Measurements from ENCODE around the gene BCL2L11.

BCL2L11 gene

DNA sequence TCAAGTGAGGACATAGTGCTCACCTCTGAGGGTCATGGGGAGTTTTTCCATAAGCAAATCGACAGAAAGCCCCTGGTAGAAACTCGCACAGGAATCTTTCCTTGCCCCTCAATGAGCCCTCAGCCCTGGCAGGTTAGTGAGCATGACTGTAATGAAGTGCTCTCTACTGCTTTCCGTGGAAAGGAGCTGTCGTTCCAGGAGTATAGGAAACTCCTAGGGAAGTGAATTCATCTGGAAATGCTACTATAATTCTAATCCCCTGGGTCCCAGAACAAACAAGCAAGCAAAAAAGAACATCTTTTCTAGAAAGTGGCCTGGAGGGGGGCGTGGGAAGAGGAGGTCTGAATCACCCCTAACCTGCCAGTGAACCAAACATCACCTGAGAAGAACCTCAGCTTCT lies 18.1 kb downstream of the BCL2L11 start:
- DNase-seq (ENCODE audit: low read depth, low spot score) = no peak
- no peak overlapping the region for H3K4me3 ChIP-seq (ENCODE audit: low read length)

DNA sequence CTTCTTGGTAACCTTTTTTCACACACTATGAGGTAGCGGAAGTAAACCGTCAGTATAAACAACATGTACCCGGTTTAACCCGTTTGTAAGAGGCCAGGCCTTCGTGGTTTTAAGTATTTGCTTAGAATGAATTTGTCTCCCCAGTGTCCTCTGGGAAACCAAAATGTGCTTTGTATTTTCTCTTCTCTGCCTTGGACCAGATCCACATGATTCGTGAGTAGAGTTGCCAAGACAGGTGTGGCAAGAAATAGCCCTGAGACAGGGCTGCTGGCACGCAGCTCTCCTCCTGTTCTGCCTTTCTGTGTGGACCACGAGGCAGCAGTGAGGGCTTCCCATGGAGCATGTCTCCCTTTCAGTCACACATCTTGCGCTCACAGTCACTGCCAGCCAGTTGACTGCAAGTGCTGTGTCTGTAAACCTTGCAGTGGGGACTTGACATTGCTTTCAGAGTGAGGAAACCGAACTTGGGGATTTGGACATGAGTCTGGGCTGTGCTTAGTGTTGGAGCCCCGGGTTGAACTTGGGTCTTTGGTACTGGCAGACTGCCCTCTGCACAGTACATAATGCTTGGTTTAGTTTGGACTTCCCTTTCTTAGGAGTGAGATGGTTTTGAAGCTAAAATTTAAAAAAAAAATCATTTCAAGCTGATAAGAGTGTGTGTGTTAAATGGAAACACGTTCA lies 19.1 kb downstream of the BCL2L11 start:
- H3K4me3 ChIP-seq (ENCODE audit: low read length) = no peak overlapping the region
- DNase-seq (ENCODE audit: low read depth, low spot score) = no peak

DNA sequence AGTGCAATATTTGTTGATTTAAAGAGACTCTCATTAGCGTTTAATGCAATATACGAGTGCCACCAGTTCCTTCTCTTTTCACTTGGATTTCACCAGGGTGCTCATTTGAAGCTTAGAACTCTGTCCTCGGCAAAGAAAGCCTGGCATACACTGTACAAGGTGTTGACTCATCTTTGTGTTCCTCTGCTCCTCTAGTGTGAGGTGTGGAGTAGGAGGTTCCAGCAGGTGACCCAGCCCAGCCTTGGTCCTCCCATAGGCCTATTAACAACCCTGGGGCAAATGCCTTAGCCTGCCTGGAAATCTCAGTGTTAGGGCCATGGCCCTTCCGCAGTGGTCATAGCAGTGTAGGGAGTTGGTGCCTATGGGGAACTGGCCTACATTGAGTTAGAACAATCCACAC lies 20.1 kb downstream of the BCL2L11 start:
- no peak for DNase-seq (ENCODE audit: low read depth, low spot score)
- no peak overlapping the region for H3K4me3 ChIP-seq (ENCODE audit: low read length)

DNA sequence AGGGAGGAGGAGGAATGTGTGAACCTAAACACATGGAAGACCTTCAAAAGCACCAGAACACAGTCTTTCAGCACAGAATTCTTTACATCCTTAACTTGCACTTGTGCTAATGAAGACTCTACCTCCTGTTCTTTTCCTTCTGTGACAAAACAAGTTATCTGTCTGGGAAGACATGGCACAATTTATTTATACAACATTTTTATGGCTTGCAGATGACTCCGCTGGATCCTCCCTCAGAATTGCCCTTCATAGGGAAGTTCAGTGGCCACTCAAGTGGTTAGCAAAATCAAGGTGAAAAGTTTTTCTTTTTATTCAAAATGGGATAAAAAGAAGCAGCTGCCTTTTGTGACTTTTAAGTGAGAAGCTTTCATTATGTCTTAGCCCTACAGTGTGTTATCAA lies 21.4 kb downstream of the BCL2L11 start:
- no peak overlapping the region for H3K4me3 ChIP-seq (ENCODE audit: low read length)
- no peak for DNase-seq (ENCODE audit: low read depth, low spot score)

DNA sequence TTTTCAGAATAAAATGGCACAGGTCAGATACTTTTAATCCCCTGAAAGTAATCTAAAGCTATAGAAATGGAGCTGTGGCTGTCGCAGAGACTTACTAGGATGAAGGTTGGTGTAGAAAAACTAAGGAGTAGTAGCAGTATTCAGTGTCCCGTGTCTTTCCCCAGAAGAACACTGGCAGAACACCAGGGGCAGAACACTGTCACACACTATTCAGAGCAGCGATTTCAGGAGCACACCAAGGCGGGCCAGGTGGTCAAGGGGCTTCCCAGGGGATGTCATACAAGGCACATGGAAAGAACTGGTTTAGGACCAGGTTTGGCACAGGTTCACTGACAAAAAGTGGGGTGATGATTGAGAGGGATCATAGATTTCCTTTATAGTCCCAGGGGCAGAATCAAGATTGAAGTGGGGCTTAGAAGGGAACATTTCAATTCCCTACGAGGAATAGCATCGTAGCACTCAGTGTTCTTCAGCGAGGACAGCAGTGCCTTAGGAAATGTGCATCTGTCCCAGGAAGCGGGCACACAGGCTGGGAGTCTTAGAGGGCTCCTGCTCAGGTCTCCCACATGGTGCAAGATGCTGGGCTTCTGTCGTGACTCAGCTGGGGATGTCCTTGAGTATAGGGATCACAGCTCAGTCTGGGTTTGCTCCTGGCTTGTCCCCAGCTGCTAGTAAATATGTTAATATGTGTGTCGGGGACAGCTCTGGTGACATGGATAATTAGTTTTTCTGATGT lies 22.6 kb downstream of the BCL2L11 start:
- no peak for DNase-seq (ENCODE audit: low read depth, low spot score)
- no peak overlapping the region for H3K4me3 ChIP-seq (ENCODE audit: low read length)

DNA sequence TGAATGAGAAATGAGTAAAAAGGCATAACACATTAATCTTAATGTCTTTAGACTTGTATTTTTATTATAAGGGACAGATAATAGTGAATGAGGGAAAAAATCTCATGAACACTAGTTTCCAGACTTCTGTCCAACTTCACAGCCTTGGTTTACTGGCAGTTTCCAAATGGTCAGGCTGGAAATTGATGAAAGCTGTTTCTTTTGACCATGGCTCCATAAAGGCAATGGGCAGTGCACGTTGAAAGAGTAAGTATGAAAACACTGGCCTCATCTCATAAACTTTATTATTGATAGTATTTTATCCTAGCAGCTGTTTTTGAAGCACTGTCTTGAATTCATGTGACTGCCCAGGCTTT lies 23.1 kb downstream of the BCL2L11 start:
- H3K4me3 ChIP-seq (ENCODE audit: low read length) = no peak overlapping the region
- DNase-seq (ENCODE audit: low read depth, low spot score) = no peak

DNA sequence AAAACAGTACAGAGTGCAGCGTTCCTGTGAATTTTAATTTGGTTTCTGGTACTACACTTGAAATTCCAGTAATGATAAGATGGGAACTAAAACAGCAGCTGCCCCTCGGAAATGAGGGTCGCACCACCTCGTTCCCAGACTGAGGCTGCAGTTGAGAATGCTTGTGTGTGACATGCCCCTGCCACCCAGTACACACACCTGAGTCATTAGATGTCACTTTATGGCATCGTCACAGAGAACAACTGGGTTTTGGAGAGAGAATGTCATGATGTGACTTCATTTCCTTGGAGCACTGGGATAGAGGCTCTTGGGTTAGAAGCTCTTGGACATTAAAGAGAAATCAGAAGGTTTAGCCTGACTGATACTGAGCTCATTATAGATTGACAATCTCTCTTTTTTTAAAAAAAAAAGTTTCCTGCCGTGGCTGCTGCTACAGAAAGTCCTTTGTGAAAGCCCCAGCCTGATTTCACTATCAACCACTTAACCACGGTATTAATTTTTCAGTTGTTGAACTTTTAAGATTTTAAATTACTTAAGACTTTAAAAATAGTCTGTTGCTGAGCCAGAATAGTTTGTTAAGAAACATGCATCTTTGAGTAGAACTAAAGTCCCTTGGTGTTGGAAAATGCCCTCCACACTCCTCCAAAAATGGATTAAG lies 24.5 kb downstream of the BCL2L11 start:
- H3K4me3 ChIP-seq (ENCODE audit: low read length) = no peak overlapping the region
- no peak for DNase-seq (ENCODE audit: low read depth, low spot score)

DNA sequence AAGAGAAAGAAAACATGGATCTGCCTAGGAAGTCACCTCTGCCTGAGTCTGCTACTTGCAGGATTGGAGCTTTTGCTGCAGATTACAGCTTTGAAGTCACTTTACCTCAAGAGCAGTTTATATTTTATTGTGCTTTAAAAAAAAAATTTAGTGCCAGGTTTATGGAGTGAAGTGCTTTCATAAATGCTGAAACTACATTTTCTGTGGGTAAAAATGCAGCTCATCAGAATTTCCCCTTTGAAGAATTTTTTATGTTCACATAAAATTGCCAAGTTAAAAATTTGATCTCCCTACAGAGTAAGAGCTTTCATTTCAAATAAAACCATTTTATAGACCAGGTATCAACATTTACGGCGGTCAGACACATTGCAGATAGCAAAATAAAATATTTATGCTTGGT lies 25.2 kb downstream of the BCL2L11 start:
- no peak for DNase-seq (ENCODE audit: low read depth, low spot score)
- H3K4me3 ChIP-seq (ENCODE audit: low read length) = no peak overlapping the region

DNA sequence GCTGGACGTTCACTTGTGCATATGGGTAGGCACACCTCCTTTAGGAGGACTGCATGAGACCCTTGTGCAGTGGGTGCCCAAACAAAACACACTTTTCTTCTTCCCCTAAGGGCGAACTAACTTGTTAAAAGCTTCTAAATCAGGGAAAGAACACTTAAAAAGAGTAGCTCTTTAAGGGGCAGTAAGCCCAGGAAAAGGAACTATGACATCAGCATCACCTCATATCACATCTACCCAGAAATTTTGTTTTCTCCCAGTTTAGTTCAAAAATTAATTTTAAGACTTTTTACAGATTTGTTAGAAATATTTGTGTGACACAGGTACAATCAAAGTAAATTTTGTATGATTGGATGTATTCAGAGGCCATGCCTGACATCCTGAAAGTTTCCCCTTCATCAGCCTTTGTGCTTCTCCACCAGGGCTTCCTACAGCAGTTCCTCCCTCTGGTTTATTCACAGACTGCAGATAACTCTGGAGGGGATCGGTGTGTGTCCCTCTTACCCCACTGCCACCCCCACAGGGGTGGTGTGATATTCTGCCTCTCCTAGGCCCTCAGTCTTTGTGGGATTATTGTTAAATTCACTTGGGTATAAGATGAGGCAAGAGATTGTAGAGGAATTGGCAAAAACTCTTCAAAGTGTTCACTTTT lies 27.6 kb downstream of the BCL2L11 start:
- no peak overlapping the region for H3K4me3 ChIP-seq (ENCODE audit: low read length)
- DNase-seq (ENCODE audit: low read depth, low spot score) = no peak

DNA sequence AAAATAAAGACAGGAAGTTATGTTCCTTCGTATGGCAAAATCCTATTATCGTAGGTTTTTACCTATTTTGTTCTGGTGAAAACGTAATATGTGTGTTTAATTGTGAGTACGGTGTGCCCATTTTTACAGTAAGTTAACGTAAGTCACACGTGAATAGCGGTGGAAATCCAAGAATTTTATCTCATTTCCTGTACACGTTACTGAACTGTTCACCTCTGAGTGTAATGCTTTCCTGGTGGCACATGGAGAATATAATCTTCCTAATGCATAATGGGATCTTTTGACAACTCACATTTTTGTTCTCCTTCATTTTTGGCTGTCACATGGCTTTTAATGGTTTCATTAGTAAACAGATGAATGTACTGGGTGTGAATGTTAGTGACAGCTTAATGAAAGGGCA lies 28.2 kb downstream of the BCL2L11 start:
- no peak for DNase-seq (ENCODE audit: low read depth, low spot score)
- H3K4me3 ChIP-seq (ENCODE audit: low read length) = no peak overlapping the region

DNA sequence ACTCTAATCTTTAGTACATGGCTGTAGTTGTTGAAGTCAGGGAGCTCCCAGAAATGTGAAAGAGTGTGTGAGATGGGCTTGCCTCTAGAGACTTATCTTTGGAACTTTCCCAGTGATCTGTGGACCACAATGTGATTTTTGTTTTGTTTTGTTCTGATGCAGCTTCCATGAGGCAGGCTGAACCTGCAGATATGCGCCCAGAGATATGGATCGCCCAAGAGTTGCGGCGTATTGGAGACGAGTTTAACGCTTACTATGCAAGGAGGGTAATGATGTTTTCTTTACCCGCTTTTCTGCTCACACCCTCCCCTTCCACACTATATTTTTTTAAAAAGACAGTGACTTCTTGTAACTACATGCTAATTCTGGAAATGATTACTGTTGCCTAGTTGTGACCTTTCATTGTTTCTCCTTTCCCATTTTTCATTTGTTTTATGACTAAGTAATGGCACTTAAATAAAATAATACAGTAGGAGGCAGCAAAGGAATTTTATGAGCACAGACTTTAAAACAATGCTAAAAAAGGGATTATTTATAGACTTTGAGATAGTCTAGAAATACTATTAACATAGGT lies 29.3 kb downstream of the BCL2L11 start:
- no peak for DNase-seq (ENCODE audit: low read depth, low spot score)
- H3K4me3 ChIP-seq (ENCODE audit: low read length) = no peak overlapping the region

DNA sequence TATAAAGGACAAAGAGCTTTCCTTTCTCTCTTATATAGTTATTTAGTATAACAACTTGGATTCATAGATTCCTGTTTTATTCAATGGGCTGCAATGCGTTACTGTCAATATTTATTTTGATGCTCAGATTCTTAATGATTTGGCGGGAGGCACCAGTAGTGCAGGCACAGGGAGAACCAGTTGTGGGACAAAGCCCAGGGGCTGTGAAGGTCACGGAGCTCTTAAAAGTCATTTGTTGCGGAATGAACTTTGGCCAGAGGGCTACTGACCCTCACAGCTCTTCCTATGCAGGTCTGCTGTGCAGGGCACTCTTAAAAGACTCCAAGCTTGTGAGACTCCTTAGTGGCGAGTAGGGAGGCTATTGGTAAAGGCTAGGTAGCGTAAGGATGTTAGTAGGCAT lies 34.0 kb downstream of the BCL2L11 start:
- no peak overlapping the region for H3K4me3 ChIP-seq (ENCODE audit: low read length)
- DNase-seq (ENCODE audit: low read depth, low spot score) = no peak

DNA sequence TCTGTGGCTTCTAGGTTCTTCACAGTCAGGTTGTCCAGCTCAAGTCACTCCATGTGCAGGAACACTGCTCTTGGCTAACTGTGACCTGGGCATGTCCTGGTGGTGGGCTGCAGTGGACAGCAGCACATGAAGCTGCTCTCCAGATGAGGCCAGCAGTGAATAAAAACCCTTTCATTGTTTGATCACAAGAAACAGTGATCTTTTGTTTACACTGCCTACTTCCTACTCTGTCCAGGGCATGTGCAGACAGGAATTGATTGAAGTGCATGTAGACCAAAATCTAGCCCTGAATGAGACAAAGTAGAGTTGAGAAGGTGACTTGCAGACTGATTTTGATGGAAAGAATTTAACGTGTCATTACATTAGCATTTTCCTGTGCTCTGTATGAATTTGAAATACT lies 34.9 kb downstream of the BCL2L11 start:
- H3K4me3 ChIP-seq (ENCODE audit: low read length) = no peak overlapping the region
- no peak for DNase-seq (ENCODE audit: low read depth, low spot score)

DNA sequence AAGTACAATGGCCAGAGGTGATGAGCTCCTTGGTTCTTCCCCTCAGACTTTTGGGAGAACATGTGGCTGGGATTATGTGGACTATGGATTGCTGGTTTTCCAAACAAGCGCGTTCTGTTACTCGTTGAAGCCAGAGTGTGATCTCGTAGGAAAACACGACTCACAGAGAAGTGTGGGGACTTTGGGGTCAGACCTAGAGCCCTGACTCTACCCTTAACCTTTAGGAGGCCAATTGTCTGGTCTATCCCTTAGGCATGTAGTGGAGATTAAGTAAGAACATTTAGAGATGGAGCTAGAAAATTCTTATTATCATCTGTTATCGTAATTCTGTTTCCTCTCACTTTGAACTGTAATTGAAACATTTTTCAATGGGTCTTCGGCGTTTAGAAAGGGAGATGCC lies 35.8 kb downstream of the BCL2L11 start:
- no peak overlapping the region for H3K4me3 ChIP-seq (ENCODE audit: low read length)
- no peak for DNase-seq (ENCODE audit: low read depth, low spot score)

DNA sequence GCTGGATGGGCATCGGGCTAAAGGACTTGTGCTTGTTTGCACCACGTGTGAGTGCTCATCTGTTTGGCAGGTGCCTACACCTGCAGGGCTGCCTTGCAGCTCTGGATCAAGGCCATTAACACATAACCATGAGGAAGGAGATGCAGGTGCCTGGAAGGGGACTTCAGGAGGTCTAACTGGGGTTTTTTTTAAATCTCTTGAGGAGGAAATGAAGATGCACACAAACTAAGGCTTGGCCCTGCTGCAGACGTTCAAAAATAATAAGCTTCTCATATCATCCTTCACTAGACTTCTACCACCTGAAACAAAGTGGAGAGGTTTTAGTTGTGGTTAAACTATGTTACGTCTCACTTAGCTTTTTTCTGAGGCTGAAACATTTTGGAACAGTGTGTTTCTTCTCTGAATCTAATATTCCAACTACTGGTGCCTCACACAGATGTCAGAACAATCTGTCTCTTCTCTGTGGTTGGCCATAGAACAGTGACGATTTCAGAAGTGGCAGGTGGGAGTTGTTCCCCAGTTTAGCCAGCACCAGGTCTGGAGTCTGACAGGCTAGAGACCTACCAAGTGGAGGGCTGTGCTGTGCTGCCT lies 36.5 kb downstream of the BCL2L11 start:
- H3K4me3 ChIP-seq (ENCODE audit: low read length) = no peak overlapping the region

DNA sequence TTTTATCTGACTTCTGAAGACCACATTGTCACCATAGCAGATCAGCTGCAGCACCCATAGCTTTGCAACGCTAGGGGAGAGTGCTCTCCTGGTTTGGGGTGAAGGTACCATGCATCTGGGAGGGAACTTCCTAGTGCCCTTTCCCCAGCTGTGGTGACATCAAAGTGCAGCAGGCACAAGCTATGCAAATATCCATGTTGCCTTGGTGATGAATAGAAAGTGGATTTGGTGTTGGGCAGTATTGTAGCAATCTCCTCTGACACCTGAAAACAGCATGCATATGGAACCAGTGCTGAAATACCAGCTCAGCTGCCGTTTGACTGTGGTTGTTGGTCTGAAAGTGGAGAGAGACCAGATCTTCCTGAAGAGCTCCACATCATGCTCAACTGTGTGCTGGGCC lies 37.1 kb downstream of the BCL2L11 start:
- no peak overlapping the region for H3K4me3 ChIP-seq (ENCODE audit: low read length)
- DNase-seq (ENCODE audit: low read depth, low spot score) = peak; percentile 53

More for the DNA sequence above, 36.5 kb downstream of the BCL2L11 start:
- DNase-seq (ENCODE audit: low read depth, low spot score) = peak; percentile 79

DNA sequence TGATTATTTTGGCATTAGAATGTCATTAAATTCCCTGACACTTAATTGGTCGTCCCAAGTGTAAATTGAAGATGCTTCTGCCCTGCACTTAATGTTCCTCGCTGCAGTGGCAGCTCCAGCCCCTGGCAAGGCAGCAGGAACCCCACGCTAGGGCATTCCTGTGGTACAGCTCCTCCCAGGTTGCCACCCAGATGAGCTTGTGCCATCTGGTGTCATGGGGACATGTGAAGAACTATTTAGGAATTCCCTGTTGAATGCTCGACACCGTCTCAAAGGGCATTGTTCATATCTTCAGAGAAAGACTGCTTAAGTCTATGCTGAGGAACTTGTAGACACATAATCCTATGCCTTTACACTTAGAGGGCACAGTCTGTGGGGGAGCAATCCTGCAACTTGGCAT lies 38.9 kb downstream of the BCL2L11 start:
- no peak for DNase-seq (ENCODE audit: low read depth, low spot score)
- no peak overlapping the region for H3K4me3 ChIP-seq (ENCODE audit: low read length)

DNA sequence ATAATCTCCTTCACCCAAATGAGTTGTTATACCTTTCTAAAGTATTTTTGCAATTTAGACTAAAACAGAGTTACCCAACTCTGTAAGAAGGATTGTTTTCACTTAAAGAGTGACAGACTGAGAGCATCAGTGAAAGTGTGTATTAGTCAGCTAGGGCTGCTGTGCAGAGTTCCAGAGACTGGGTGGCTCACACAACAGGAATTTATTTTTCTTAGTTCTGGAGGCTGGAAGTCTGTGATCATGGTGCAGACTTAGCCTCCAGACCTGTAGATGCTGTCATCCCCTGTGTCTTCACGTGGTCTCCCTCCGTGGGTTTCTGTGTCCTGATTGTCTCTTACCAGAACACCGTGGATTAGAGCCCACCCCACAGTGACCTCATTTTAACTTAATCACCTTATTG lies 40.0 kb downstream of the BCL2L11 start:
- H3K4me3 ChIP-seq (ENCODE audit: low read length) = no peak overlapping the region
- DNase-seq (ENCODE audit: low read depth, low spot score) = no peak

DNA sequence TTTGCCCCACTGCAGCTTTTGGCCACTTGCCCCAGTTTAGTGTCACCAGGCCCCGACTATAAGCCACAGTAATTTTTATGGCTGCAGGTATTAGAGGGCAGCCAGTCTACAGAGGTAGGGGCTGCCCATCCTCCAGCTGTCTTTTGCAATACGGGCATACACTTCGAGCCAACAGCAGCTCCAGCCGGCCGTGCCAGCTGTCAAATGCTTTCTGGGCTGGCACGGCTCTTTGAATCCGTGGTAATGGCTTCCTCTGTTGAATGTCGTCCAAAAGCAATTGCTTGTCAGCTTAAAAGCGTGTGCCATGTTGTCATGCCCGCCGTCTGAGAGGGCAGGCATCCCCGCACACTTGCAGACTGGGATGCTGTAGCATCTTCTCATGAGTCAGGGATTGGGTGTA lies 41.3 kb downstream of the BCL2L11 start:
- H3K4me3 ChIP-seq (ENCODE audit: low read length) = no peak overlapping the region
- no peak for DNase-seq (ENCODE audit: low read depth, low spot score)

Measured in Jurkat, Clone E6-1 (cell line).